ENCODE data around the gene ZNF169.

GRCh38 chr9:94289691-94290090 is 30.6 kb downstream of the ZNF169 start:
- TF ChIP-seq, protein P1, sequence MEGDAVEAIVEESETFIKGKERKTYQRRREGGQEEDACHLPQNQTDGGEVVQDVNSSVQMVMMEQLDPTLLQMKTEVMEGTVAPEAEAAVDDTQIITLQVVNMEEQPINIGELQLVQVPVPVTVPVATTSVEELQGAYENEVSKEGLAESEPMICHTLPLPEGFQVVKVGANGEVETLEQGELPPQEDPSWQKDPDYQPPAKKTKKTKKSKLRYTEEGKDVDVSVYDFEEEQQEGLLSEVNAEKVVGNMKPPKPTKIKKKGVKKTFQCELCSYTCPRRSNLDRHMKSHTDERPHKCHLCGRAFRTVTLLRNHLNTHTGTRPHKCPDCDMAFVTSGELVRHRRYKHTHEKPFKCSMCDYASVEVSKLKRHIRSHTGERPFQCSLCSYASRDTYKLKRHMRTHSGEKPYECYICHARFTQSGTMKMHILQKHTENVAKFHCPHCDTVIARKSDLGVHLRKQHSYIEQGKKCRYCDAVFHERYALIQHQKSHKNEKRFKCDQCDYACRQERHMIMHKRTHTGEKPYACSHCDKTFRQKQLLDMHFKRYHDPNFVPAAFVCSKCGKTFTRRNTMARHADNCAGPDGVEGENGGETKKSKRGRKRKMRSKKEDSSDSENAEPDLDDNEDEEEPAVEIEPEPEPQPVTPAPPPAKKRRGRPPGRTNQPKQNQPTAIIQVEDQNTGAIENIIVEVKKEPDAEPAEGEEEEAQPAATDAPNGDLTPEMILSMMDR (IDR thresholded peaks at IDR 0.05): no peak
- no peak for TF ChIP-seq SMAD3 (CRISPR knock-in tag; IDR thresholded peaks at IDR 0.05; ENCODE audit: borderline replicate concordance)
- no peak for TF ChIP-seq TEAD1 (CRISPR knock-in tag; IDR thresholded peaks at IDR 0.05)
- no peak for TF ChIP-seq MAX (CRISPR knock-in tag; IDR thresholded peaks at IDR 0.05)
- no peak for TF ChIP-seq ZNF512 (CRISPR knock-in tag; IDR thresholded peaks at IDR 0.05; ENCODE audit: borderline replicate concordance)
- TF ChIP-seq, protein P2, sequence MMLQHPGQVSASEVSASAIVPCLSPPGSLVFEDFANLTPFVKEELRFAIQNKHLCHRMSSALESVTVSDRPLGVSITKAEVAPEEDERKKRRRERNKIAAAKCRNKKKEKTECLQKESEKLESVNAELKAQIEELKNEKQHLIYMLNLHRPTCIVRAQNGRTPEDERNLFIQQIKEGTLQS (CRISPR knock-in tag; conservative IDR thresholded peaks at IDR 0.05): no peak
- no peak for TF ChIP-seq NR2C2 (CRISPR knock-in tag; IDR thresholded peaks at IDR 0.05)
- no peak for TF ChIP-seq ZNF232 (CRISPR knock-in tag; IDR thresholded peaks at IDR 0.05)
- TF ChIP-seq, protein P3, sequence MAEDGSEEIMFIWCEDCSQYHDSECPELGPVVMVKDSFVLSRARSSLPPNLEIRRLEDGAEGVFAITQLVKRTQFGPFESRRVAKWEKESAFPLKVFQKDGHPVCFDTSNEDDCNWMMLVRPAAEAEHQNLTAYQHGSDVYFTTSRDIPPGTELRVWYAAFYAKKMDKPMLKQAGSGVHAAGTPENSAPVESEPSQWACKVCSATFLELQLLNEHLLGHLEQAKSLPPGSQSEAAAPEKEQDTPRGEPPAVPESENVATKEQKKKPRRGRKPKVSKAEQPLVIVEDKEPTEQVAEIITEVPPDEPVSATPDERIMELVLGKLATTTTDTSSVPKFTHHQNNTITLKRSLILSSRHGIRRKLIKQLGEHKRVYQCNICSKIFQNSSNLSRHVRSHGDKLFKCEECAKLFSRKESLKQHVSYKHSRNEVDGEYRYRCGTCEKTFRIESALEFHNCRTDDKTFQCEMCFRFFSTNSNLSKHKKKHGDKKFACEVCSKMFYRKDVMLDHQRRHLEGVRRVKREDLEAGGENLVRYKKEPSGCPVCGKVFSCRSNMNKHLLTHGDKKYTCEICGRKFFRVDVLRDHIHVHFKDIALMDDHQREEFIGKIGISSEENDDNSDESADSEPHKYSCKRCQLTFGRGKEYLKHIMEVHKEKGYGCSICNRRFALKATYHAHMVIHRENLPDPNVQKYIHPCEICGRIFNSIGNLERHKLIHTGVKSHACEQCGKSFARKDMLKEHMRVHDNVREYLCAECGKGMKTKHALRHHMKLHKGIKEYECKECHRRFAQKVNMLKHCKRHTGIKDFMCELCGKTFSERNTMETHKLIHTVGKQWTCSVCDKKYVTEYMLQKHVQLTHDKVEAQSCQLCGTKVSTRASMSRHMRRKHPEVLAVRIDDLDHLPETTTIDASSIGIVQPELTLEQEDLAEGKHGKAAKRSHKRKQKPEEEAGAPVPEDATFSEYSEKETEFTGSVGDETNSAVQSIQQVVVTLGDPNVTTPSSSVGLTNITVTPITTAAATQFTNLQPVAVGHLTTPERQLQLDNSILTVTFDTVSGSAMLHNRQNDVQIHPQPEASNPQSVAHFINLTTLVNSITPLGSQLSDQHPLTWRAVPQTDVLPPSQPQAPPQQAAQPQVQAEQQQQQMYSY (CRISPR knock-in tag; IDR thresholded peaks at IDR 0.05): no peak
- TF ChIP-seq, protein P4, sequence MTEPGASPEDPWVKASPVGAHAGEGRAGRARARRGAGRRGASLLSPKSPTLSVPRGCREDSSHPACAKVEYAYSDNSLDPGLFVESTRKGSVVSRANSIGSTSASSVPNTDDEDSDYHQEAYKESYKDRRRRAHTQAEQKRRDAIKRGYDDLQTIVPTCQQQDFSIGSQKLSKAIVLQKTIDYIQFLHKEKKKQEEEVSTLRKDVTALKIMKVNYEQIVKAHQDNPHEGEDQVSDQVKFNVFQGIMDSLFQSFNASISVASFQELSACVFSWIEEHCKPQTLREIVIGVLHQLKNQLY (CRISPR knock-in tag; IDR thresholded peaks at IDR 0.05): no peak
- TF ChIP-seq USF2 (CRISPR knock-in tag; IDR thresholded peaks at IDR 0.05): no peak
- TF ChIP-seq RELA (CRISPR knock-in tag; IDR thresholded peaks at IDR 0.05; ENCODE audit: borderline replicate concordance): no peak

Measured in WTC11 (cell line).